GM18951 (cell line): ENCODE results near the gene CAPN7.

Experiments
- POLR2A ChIP-seq: IDR thresholded peaks from 4 replicates; pipeline ENCODE4 v1.6.1; 2011; ENCODE audit warnings: mild to moderate bottlenecking; ENCODE audit not compliant: insufficient read length, insufficient read depth; ENCODE audit errors: extremely low read depth
- in situ Hi-C: fragments of 300-500 bp; cut with MboI; formaldehyde crosslinking; loops from one replicate; pipeline ENCODE4 v1.12.0; 2022; ENCODE audit warnings: low sequenced_read_pairs, mixed read lengths, inconsistent platforms; ENCODE audit not compliant: unreplicated experiment

Gene CAPN7

DNA sequence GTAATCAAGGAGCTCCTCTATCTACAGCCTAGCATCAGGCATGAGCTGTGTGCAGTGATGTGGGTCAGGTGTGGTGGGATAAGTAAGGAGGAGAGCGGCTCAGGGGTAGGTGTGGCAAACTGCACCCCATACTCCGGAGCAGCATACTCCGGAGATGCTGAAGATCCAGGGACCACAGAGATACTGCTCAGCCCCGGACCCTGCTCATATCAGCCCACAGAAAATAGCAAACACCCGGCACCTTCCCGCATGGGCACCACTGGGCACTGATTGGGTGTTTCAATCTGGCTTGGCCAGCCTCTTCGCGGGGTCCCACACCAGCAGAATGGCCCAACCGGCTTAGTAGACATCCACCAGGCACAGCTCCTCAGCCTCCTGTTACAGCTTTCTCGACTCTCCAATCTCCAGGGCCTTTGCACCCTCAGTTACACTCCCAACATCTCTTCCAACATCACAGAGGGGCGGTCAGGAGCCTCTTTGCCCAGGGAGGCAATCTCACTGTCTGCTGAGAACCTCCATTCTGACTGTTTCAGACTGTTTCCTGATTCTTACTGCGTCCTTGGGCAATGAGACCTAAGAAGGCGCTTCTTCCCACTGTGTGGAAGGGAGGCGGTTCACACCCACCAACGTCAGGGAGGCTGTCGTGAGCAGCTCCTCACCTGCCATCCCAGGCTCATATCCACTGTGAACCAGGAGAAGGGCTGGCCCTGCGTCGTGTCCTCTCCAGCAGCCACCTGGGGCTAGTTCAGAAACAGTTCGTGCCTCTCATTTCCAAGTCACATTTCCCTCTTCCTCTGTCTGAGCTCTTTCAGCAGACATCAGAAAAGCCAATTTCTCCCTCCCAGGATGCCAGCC lies 59.8 kb downstream of the CAPN7 start:
- no peak for TF ChIP-seq POLR2A
- in situ Hi-C loops: loop anchor here (10.0 kb wide), 1 partner anchor 119 kb away; no protein-coding TSS in a partner anchor

DNA sequence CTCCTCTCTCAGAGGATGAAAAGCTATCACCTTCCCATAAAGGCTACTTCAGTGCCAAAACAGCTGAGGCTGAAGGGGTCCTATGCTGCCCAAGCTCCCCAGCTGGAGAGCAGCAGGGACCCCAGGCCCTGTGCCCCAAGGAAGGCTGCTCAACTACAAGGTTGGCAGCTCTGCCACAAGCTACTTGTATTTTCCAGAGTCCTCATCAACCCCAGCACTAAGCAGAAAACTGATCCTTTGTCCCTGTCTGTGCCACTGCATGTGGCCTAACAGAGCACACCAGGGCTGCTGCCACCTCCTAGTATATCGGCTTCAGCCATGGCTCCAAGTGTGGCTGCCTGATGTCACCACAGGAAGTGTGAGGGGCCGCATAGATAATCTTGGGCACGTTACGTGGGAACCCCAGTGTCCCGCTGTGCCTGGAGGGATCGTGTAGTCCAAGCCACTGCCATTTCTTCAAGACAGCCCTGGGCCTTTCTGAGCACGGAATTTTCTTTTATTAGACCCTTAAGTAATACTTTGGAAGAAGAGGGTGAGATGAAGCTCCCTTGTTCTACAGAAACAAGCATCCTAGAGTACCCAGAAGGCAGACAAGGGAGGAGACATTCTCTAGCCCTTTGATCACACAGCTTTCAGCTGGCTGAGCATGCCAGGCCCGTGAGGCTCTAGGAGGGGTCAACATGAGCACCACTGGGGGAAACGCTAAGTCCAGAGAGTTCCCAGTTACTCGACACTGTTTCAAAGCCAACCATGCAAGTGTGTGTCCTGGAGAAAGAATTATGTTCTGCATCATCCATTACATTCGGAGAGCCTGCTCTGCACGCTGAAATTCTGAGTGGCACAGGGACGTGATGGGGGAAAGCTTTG lies 60.7 kb downstream of the CAPN7 start:
- in situ Hi-C loops: loop anchor here (10.0 kb wide), 1 partner anchor 118 kb away; no protein-coding TSS in a partner anchor
- TF ChIP-seq POLR2A: no peak

DNA sequence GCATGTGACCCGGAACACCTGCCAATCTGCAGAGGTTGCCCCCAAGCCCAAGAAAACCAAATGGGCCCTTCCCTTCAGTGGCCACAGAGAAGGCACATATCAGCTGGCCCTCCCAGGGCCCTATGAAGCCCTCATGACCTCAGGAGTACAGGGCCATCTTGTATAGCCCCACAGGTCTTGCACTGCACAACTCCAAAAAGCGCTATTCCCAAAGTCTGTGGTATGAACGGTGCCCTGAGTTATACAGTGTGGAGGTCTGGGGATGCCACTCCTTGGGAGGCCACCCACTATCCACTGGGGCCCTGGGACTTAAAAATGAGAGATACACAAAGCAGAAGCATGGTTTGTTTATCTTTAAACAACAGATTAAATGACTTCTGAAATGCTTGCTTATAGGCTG lies 61.5 kb downstream of the CAPN7 start:
- in situ Hi-C loops: loop anchor here (10.0 kb wide), 1 partner anchor 117 kb away; no protein-coding TSS in a partner anchor
- no peak for TF ChIP-seq POLR2A

DNA sequence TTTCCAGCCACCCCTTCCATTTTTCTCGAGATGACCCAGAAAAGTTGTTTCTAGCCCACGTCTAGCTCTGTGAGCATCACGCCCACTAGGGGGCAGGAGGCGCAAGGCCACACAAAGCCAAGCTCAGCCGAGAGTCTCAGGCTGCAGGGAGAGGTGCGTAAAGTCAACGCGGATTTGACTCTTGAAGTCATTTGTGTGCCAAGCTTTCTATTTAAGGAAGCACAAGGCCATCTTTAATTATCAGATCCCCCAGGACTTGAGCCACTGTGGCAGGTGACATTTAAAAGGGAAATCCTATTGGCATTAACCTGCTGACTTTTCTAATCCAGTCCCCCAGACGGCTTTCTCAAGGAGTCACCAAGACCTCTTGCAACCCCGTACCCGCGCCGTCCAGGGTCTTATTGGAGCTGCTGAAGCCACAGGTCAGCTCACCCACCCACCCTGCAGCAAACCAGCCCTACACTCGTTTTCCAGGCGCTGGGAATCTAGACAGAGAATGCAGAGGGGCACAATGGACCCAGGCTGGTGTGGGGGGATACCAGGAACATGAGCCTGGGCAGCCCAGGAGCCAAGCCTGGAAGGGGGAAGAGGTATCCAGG lies 62.1 kb downstream of the CAPN7 start:
- no peak for TF ChIP-seq POLR2A
- in situ Hi-C loops: loop anchor here (10.0 kb wide), 1 partner anchor 117 kb away; no protein-coding TSS in a partner anchor

DNA sequence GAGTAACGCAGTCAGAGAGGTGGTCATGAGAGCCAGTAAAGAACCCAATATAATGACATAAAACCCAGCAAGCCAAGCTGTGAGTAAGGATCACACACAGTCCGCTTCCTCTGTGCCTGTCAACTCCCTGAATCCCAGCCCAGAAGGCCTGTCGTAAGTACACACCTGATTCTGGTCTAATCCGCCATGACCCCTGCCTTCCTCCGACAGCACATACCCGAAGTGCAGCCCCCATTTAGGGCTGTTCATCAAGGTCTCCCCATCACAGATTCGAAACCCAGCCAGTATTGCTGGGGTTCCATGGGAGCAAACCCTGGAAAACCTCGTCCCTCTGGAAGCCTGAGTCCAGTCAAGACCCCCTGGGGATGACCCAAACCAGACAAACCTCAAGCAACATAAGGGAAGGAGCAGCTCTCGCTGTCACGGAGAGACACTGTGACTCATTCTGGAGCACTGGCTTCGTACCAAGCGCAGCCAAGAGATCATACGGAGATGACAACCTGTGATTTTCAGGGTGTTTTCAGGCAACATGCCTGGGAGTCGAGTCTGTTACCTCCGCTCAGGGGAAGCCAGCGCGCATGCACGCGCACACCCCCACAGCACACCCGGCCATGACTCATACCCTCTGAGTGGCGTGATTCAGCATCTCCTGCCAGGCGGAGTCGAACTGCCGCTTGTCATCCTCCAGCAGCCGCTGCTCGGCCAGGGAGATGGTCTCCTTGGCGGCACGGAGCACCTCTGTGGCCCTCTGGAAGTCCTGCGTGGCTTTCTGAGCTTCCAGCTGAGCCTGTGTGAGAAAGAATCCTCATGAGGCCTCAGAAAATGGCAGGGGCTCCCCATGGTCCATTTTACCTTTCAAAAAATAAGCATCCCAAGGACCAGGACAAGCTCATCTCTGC lies 63.3 kb downstream of the CAPN7 start:
- in situ Hi-C loops: loop anchor here (10.0 kb wide), 1 partner anchor 115 kb away; no protein-coding TSS in a partner anchor
- TF ChIP-seq POLR2A: peak; percentile 48

DNA sequence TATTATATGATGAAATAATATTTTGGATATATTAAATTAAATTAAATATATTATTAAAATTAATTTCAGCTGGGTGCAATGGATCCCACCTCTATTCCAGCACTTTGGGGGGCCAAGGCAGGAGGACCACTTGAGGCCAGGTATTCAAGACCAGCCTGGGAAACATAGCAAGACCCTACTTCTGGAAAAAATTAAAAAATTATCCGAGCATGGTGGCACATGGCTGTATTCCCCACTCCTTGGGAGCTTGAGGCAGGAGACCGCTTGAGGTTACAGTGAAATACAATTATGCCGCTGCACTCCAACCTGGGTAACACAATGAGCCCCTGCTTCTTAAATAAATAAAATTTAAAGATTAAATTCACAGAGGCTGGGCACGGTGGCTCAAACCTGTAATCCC lies 65.0 kb downstream of the CAPN7 start:
- TF ChIP-seq POLR2A: no peak

DNA sequence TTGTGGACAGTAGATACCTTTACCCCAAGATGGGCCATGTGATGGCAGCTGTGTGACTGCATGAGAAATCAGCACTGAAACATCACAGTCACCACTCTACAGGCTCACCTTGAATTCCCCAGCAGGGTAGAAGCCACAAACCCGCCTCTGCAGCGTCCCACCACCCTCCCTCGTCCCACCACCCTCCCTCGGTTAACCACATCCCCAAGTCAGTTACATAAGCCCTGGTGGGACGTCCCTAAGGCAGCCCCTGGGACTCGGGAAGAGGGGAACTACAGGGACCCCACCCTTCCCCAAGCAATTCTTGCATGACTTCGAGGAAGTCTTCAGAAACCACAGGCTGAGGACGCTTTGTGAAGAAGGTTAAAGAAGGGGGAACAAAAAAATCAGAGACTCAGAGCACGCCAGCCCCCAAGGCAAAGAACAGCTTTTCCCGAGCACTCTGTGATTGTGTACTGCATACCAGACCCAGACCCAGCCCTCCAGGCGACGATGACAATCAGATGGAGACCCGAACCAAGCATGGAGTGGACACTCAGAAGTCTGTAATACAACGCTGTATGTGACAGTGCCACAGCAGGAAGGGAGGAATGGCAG lies 65.8 kb downstream of the CAPN7 start:
- in situ Hi-C loops: no loop called here
- TF ChIP-seq POLR2A: no peak

More for the DNA sequence above, 65.0 kb downstream of the CAPN7 start:
- in situ Hi-C loops: no loop called here

DNA sequence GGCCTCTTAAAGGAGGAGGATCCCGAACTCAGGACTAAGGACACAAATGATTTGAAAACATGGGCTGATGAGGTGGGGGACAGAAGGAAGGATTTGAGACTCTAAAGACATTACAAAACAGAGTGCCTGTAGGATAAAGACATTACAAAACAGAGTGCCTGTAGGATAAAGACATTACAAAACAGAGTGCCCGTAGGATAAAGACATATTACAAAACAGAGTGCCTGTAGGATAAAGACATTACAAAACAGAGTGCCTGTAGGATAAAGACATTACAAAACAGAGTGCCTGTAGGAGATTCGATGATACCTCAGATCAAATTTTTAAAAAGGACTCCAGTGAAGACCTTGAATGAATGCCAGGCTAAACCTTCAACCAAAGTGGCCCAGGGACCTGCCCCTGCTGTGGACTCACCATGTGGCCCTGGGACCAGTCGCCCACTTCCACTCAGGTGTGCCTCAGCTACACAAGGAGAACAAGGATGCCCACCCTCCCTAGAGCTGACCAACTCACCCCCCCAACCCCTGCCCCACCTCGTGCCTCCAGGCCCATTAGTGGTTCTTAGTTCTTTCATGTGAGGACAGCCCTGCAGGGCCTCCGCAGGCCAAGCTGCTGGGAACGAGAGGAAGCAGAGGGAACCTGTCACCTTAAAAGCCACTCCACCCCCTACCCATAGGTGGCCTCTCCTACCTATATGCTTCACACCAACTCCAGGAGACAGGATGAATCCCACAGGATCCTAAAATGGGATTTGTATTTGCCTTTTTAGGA lies 66.6 kb downstream of the CAPN7 start:
- in situ Hi-C loops: no loop called here
- no peak for TF ChIP-seq POLR2A

DNA sequence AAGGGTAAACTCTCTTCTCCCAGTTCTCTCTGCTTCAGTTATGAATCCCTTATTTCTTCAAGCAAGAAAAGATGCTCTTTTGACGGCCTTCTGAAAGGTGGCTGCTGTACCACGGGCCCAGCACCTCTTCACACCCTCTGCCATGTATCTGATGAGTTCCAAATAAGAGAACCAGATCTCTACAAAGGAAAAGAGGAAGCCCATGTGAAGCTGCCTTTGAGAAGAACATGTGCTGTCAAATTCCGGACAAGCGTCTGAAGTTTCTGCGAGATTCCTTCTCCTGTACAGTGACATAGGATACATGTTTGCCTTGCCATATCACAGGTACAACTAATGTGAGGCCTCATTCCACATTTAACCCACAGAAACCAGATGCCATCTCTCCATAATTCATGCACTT lies 67.2 kb downstream of the CAPN7 start:
- in situ Hi-C loops: no loop called here
- no peak for TF ChIP-seq POLR2A

DNA sequence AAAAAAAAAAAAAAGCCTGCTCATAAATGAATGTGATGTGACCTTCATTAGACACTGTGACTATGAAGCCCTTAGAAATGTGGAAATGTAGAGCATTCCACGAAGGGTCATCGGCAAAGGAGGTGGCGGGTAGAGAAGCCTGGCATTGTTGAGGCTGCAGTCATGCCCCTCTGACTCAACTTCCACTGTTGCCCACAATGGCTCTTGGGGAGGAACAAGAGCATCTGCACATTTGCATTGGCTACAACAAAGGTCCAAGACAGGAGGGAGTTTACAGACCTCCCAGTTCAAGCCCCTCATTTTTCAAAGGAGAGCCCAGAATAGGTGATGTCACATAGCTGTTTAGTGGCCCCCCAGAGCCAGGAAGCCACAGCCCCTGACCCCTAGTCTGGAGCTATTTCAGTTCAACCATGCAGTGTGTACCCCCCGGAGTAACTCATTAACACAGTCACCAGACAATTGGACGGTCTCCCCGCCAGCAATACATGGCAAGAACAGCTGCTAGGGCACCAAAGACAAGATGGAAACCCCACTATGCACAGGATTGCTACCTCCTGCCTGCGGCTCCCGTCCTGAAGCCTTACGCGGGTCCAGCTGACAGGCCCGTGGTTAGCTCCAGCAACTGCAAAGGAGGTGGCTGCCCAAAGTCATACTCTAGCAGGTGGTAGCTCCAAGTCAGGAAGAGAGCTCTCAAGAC lies 70.1 kb downstream of the CAPN7 start:
- TF ChIP-seq POLR2A: no peak
- in situ Hi-C loops: no loop called here
